IPS-15b (cell line): ENCODE results near the gene SARS2.

Source experiments
- H3K27me3 ChIP-seq: one replicate; pipeline ENCODE4 v1.6.1; 2013; ENCODE audit warnings: low read length; ENCODE audit not compliant: control insufficient read depth, insufficient read depth
- H3K36me3 ChIP-seq: one replicate; pipeline ENCODE4 v1.6.1; 2013; ENCODE audit warnings: low read length; ENCODE audit not compliant: control insufficient read depth, insufficient read depth
- H3K4me1 ChIP-seq: one replicate; pipeline ENCODE4 v1.6.1; 2013; ENCODE audit warnings: mild to moderate bottlenecking, low read length; ENCODE audit not compliant: control insufficient read depth, insufficient read depth
- H3K4me3 ChIP-seq: one replicate; pipeline ENCODE4 v1.5.1; 2013; ENCODE audit warnings: low read depth, low read length
- H3K9ac ChIP-seq: one replicate; pipeline ENCODE4 v1.6.1; 2013; ENCODE audit warnings: low read depth, mild to moderate bottlenecking, low read length
- H3K9me3 ChIP-seq: one replicate; pipeline ENCODE4 v1.6.1; 2013; ENCODE audit warnings: mild to moderate bottlenecking, low read length; ENCODE audit not compliant: control insufficient read depth, insufficient read depth

Gene SARS2

DNA sequence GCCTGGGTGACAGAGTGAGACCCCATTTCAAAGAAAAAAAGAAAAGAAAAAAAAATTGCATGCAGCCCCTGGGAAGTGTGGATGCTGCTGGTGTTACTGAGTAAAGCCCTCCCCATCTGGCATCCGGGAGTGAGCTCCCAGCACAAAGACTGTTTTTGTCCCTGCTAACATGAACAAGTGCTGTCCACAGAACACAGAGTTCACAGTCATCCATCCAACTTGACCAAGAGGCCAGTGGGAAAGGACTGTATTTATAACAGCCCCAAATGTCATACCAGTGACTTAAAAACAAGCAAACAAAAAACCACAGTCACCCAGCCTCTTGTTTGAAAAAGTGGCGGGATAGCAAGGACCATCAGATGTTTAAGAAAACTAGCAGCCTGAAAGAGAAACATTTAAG lies 34.2 kb upstream of the SARS2 start:
- Histone ChIP-seq H3K9ac (no peak overlapping the region), H3K36me3 (peaks cover 2% of the 10 kb centered on the region), H3K27me3 (no peaks in the 10 kb centered on the region), H3K4me3 (no peak overlapping the region), H3K4me1 (peaks cover 4% of the 10 kb centered on the region), H3K9me3 (no peaks in the 10 kb centered on the region)

DNA sequence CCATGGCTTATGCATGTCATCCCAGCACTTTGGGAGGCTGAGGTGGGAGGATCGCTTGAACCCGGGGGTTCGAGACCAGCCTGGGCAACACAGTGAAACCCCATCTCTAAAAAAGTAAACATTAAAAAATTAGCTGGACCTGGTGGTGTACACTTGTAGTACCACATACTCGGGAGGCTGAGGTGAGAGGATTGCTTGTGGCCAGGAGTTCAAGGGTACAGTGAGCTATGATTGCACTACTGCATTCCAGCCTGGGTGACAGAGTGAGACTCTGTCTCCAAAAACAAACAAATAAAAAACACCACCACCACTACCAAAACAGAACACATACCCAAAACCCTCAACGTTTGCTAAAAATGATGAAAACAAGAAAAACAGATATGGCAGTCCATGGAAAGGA lies 29.1 kb upstream of the SARS2 start:
- H3K9ac ChIP-seq, result no peak overlapping the region
- H3K27me3 ChIP-seq, result no peaks in the 10 kb centered on the region
- peaks cover 4% of the 10 kb centered on the region for H3K4me1 ChIP-seq

GRCh38 chr19:38958301-38958700 lies 27.7 kb upstream of the SARS2 start:
- no peak overlapping the region for H3K4me3 ChIP-seq
- no peak overlapping the region for H3K9ac ChIP-seq
- peaks cover 4% of the 10 kb centered on the region for H3K4me1 ChIP-seq
- H3K27me3 ChIP-seq, result no peaks in the 10 kb centered on the region
- H3K9me3 ChIP-seq, result no peaks in the 10 kb centered on the region
- H3K36me3 ChIP-seq, result no peaks in the 10 kb centered on the region

More for the DNA sequence above, 29.1 kb upstream of the SARS2 start:
- no peaks in the 10 kb centered on the region for H3K36me3 ChIP-seq
- H3K9me3 ChIP-seq, result no peaks in the 10 kb centered on the region
- H3K4me3 ChIP-seq, result no peak overlapping the region

DNA sequence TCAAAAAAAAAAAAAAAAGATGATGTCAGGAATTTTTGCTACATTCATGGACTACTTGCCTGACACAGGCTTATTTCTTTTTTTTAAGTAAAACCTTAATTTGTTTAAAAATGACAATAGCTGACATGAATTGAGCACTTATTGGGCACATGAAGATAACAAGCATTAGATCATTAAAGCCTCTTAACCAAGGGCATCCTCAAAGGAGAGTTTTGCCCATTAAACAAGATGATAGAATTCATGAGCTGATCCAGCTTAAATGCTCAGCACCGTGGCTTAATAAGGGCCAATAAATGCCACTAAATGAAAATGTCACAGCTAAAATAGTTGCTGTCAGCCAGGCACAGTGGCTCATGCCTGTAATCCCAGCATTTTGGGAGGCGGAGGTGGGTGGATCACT lies 25.7 kb upstream of the SARS2 start:
- Histone ChIP-seq H3K36me3 (no peaks in the 10 kb centered on the region), H3K9ac (no peak overlapping the region), H3K4me1 (peaks cover 2% of the 10 kb centered on the region), H3K27me3 (no peaks in the 10 kb centered on the region), H3K9me3 (no peaks in the 10 kb centered on the region), H3K4me3 (no peak overlapping the region)

- H3K9me3 ChIP-seq, result no peaks in the 10 kb centered on the region
- H3K36me3 ChIP-seq, result no peaks in the 10 kb centered on the region
- peaks cover 3% of the 10 kb centered on the region for H3K27me3 ChIP-seq
- H3K4me3 ChIP-seq, result no peak overlapping the region
- H3K4me1 ChIP-seq, result peaks cover 2% of the 10 kb centered on the region
- no peak overlapping the region for H3K9ac ChIP-seq
Measured at GRCh38 chr19:38953677-38954076, 23.1 kb upstream of the SARS2 start.

GRCh38 chr19:38952395-38953165 lies 22.0 kb upstream of the SARS2 start:
- Histone ChIP-seq H3K27me3 (peaks cover 3% of the 10 kb centered on the region), H3K4me3 (no peak overlapping the region), H3K36me3 (no peaks in the 10 kb centered on the region), H3K9me3 (no peaks in the 10 kb centered on the region), H3K4me1 (peaks cover 2% of the 10 kb centered on the region), H3K9ac (no peak overlapping the region)

DNA sequence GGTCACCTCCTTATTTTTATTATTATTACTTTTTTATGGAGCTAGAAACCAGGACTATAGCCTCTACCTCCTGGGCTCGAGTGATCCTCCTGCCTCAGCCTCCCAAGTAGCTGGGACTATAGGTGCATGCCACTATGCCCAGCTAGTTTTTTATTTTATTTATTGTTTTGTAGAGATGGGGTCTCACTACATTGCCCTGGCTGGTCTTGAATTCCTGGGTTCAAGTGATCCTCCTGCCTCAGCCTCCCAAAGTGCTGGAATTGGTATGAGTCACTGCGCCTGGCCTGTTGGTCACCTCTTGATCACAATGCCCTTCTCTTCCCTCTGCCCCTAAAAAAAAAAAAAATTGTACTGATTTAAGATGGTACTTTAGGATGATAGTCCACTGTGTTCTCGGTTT lies 20.6 kb upstream of the SARS2 start:
- Histone ChIP-seq H3K4me3 (no peak overlapping the region), H3K9me3 (no peaks in the 10 kb centered on the region), H3K27me3 (peaks cover 3% of the 10 kb centered on the region), H3K36me3 (peaks cover 2% of the 10 kb centered on the region), H3K4me1 (peaks cover 2% of the 10 kb centered on the region), H3K9ac (no peak overlapping the region)

GRCh38 chr19:38949580-38950367 lies 19.2 kb upstream of the SARS2 start:
- H3K9me3 ChIP-seq, result no peaks in the 10 kb centered on the region
- peaks cover 2% of the 10 kb centered on the region for H3K4me1 ChIP-seq
- no peak overlapping the region for H3K9ac ChIP-seq
- H3K4me3 ChIP-seq, result peak overlapping the region; percentile 62
- H3K36me3 ChIP-seq, result peaks cover 2% of the 10 kb centered on the region
- peaks cover 3% of the 10 kb centered on the region for H3K27me3 ChIP-seq

- H3K9me3 ChIP-seq, result no peaks in the 10 kb centered on the region
- H3K27me3 ChIP-seq, result peaks cover 3% of the 10 kb centered on the region
- peaks cover 6% of the 10 kb centered on the region for H3K36me3 ChIP-seq
- H3K9ac ChIP-seq, result no peak overlapping the region
- no peaks in the 10 kb centered on the region for H3K4me1 ChIP-seq
- no peak overlapping the region for H3K4me3 ChIP-seq
Measured at GRCh38 chr19:38946229-38947010, 15.9 kb upstream of the SARS2 start.

GRCh38 chr19:38945562-38946228 lies 15.1 kb upstream of the SARS2 start:
- H3K36me3 ChIP-seq, result peaks cover 6% of the 10 kb centered on the region

GRCh38 chr19:38944981-38945506 lies 14.5 kb upstream of the SARS2 start:
- H3K4me1 ChIP-seq, result no peaks in the 10 kb centered on the region
- H3K9ac ChIP-seq, result no peak overlapping the region
- H3K27me3 ChIP-seq, result peaks cover 2% of the 10 kb centered on the region
- no peaks in the 10 kb centered on the region for H3K9me3 ChIP-seq
- H3K36me3 ChIP-seq, result peaks cover 6% of the 10 kb centered on the region
- H3K4me3 ChIP-seq, result no peak overlapping the region

More at GRCh38 chr19:38945562-38946228, 15.1 kb upstream of the SARS2 start:
- Histone ChIP-seq H3K27me3 (peaks cover 3% of the 10 kb centered on the region), H3K9me3 (no peaks in the 10 kb centered on the region), H3K4me1 (no peaks in the 10 kb centered on the region), H3K4me3 (no peak overlapping the region), H3K9ac (no peak overlapping the region)
